Placental epithelial cell (primary cell): Measurements from ENCODE around the gene ZNF92. TPM values are rescaled to one million over a fixed set of nuclear protein-coding genes. Genes with fewer than 3 reads are reported as not detected.

ENCODE experiments used
- total RNA-seq: library from RNA; depleted of rRNA; stranded (reverse); fragments of >200 nt; gene quantifications from 2 replicates; pipeline ENCODE4 v1.2.3, GENCODE V29; 2012

Gene ZNF92
- total RNA-seq, result 7.1 and 7.2 TPM in 2 replicates

GRCh38 chr7:65373608-65374351 is at the start of gene ZNF92:
ZNF92 (plus strand) TSS chr7:65373855; CDS start chr7:65373998, 143 bp downstream.

